C4-2B (cell line): ENCODE results near the gene COX18.

Experiments used
- CTCF ChIP-seq: fragments of 450-650 bp; conservative IDR thresholded peaks from 2 replicates; pipeline ENCODE4 v1.5.1; 2017; ENCODE audit warnings: mild to moderate bottlenecking
- ZFX ChIP-seq: fragments of 450-650 bp; IDR thresholded peaks from 2 replicates; pipeline ENCODE4 v1.6.1; 2017

DNA sequence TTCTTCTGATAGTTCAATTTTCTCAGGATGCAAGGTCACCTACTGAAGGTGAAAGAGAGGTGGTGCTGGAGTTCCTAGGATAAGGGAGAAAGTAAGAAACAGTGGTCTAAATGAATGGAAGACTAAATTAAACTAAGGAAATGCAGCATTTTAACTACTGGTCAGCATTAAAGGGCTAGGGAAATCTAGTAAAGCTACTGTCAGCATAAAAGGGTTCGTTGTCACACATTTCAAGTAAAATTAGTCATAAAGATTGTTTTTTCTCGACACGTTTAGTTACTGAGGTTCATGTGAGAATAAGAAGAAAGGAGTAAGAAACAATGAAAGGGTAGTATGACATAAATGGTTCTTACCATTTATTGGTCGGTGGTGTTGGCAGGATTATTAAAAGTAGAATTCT is 40.0 kb upstream of the COX18 start:
- TF ChIP-seq ZFX (no peak), CTCF (no peak)
